H1 (cell line): ENCODE measurements around the gene SPPL2A. TPM values are rescaled to one million over a fixed set of nuclear protein-coding genes. Genes with fewer than 3 reads are reported as not detected.

Experiments
- CTCF ChIA-PET: fragments of 300-600 bp; sonication (Branson Sonifier 250); formaldehyde crosslinking; loops from one replicate; lab custom pipeline; 2021; ENCODE audit not compliant: partially characterized antibody; lab: Charles Lee
- POLR2A ChIA-PET: fragments of 300-600 bp; sonication (Branson Sonifier 250); formaldehyde crosslinking; loops from one replicate; lab custom pipeline; 2021; ENCODE audit warnings: inconsistent platforms; ENCODE audit not compliant: partially characterized antibody; lab: Charles Lee
- DNase-seq, 2 experiments: peaks; one replicate each; pipeline versions ENCODE4 v3.0.0 to v3.0.0-alpha.2; 2010 to 2022; ENCODE audit warnings: low spot score in 2 of 2, low read depth in 1 of 2, mixed read lengths in 1 of 2
- FAIRE-seq: peaks from 2 replicates; lab custom pipeline; 2011; peaks lifted over from hg19 to GRCh38; lab: Jason Lieb, UNC
- H2AFZ ChIP-seq: 2 replicates; pipeline ENCODE4 v1.8.1; 2012; ENCODE audit warnings: low read length, inconsistent platforms
- H2AK5ac ChIP-seq: 2 replicates; pipeline ENCODE4 v1.6.1; 2013; ENCODE audit warnings: low read depth, low read length
- H2BK120ac ChIP-seq: replicated peaks from 2 replicates; pipeline ENCODE3; 2013; ENCODE audit warnings: low read depth, low read length, inconsistent platforms
- H2BK12ac ChIP-seq: 2 replicates; pipeline ENCODE4 v1.6.1; 2013; ENCODE audit warnings: low read depth, low read length
- H2BK15ac ChIP-seq: 2 replicates; pipeline ENCODE4 v1.6.1; 2013; ENCODE audit warnings: low read length
- H2BK20ac ChIP-seq: 2 replicates; pipeline ENCODE4 v1.6.1; 2013; ENCODE audit warnings: low read length
- H2BK5ac ChIP-seq: 2 replicates; pipeline ENCODE4 v1.6.1; 2013; ENCODE audit warnings: low read depth, low read length
- H3K14ac ChIP-seq: 2 replicates; pipeline ENCODE4 v1.6.1; 2013; ENCODE audit warnings: inconsistent platforms; ENCODE audit not compliant: insufficient read length
- H3K18ac ChIP-seq: 2 replicates; pipeline ENCODE4 v1.6.1; 2013; ENCODE audit warnings: low read length; ENCODE audit errors: extremely low read depth
- H3K23ac ChIP-seq: 2 replicates; pipeline ENCODE4 v1.6.1; 2013; ENCODE audit warnings: inconsistent platforms; ENCODE audit not compliant: insufficient read length
- H3K23me2 ChIP-seq: 2 replicates; pipeline ENCODE4 v1.6.1; 2013; ENCODE audit warnings: low read depth, low read length
- H3K27ac ChIP-seq: 2 replicates; pipeline ENCODE4 v1.6.1; 2011; ENCODE audit warnings: low read depth, low read length, inconsistent platforms
- H3K27me3 ChIP-seq, 4 experiments: replicated peaks in 1 of 4; 1 replicate in 1 of 4; 2 replicates in 3 of 4; pipeline versions ENCODE4 v1.6.1 to v1.8.1; 2011 to 2013; ENCODE audit warnings: low read length in 3 of 4, mild to moderate bottlenecking in 3 of 4, inconsistent platforms in 2 of 4, mixed read lengths in 2 of 4, moderate library complexity in 1 of 4; ENCODE audit not compliant: control insufficient read depth in 3 of 4, insufficient read depth in 3 of 4; ENCODE audit errors: extremely low read depth in 1 of 4
- H3K36me3 ChIP-seq, 4 experiments: 2 replicates each; pipeline versions ENCODE4 v1.6.1 to v1.8.1; 2011 to 2013; ENCODE audit warnings: mild to moderate bottlenecking in 4 of 4, low read length in 3 of 4, moderate library complexity in 2 of 4, control low read depth in 1 of 4, inconsistent platforms in 1 of 4; ENCODE audit not compliant: insufficient read depth in 4 of 4, control insufficient read depth in 2 of 4
- H3K4ac ChIP-seq: replicated peaks from 2 replicates; pipeline ENCODE3; 2013; ENCODE audit warnings: low read length, low read depth, mixed read lengths, inconsistent platforms; ENCODE audit not compliant: insufficient read length
- H3K4me1 ChIP-seq, 4 experiments: replicated peaks in 1 of 4; 1 replicate in 1 of 4; 2 replicates in 3 of 4; pipeline versions ENCODE4 v1.6.1 to v1.8.1; 2011 to 2013; ENCODE audit warnings: low read length in 3 of 4, inconsistent platforms in 2 of 4, mixed read lengths in 1 of 4; ENCODE audit not compliant: insufficient read depth in 4 of 4, control insufficient read depth in 3 of 4
- H3K4me2 ChIP-seq, 2 experiments: 2 replicates each; pipeline versions ENCODE4 v1.6.1 to v1.8.1; 2011 to 2013; ENCODE audit warnings: low read depth in 2 of 2, low read length in 2 of 2, control low read depth in 1 of 2, inconsistent platforms in 1 of 2, mild to moderate bottlenecking in 1 of 2; ENCODE audit not compliant: insufficient read depth in 1 of 2
- H3K4me3 ChIP-seq, 4 experiments: fragments of 200-600, 300-600 bp in 1 of 4; sonication (generic), shearing (Covaris generic), sonication (Bioruptor Twin) in 1 of 4; 2 replicates each; pipeline versions ENCODE4 v1.5.1 to v1.8.1; 2011 to 2016; ENCODE audit warnings: low read length in 4 of 4, low read depth in 3 of 4, control low read depth in 2 of 4, inconsistent platforms in 2 of 4, mild to moderate bottlenecking in 2 of 4, mixed read lengths in 1 of 4, moderate library complexity in 1 of 4; ENCODE audit not compliant: insufficient read depth in 2 of 4; ENCODE audit errors: extremely low read depth in 1 of 4
- H3K56ac ChIP-seq: replicated peaks from 2 replicates; pipeline ENCODE3; 2013; ENCODE audit warnings: low read depth, mild to moderate bottlenecking, mixed read lengths, low read length, inconsistent platforms; ENCODE audit not compliant: insufficient read length
- H3K79me1 ChIP-seq: 2 replicates; pipeline ENCODE4 v1.6.1; 2013; ENCODE audit warnings: low read depth, low read length, control low read depth
- H3K79me2 ChIP-seq, 2 experiments: 2 replicates each; pipeline versions ENCODE4 v1.6.1 to v1.8.1; 2012 to 2013; ENCODE audit warnings: low read length in 2 of 2, mild to moderate bottlenecking in 2 of 2, inconsistent platforms in 1 of 2; ENCODE audit not compliant: insufficient read depth in 2 of 2, control insufficient read depth in 1 of 2
- H3K9ac ChIP-seq, 4 experiments: replicated peaks in 1 of 4; 1 replicate in 1 of 4; 2 replicates in 3 of 4; pipeline versions ENCODE4 v1.6.1 to v1.8.1; 2011 to 2013; ENCODE audit warnings: low read depth in 3 of 4, low read length in 3 of 4, control low read depth in 2 of 4, mild to moderate bottlenecking in 2 of 4, moderate library complexity in 2 of 4, inconsistent platforms in 1 of 4; ENCODE audit errors: extremely low read depth in 1 of 4
- H3K9me3 ChIP-seq, 2 experiments: 2 replicates each; pipeline versions ENCODE4 v1.6.1 to v1.8.1; 2012 to 2013; ENCODE audit warnings: mild to moderate bottlenecking in 2 of 2, moderate library complexity in 2 of 2, control low read depth in 1 of 2, inconsistent platforms in 1 of 2, low read depth in 1 of 2, low read length in 1 of 2, mixed read lengths in 1 of 2; ENCODE audit not compliant: insufficient read depth in 2 of 2
- H4K20me1 ChIP-seq, 2 experiments: replicated peaks in 1 of 2; 2 replicates each; pipeline versions ENCODE3 to v1.8.1; 2011 to 2013; ENCODE audit warnings: inconsistent platforms in 2 of 2, low read length in 2 of 2, mild to moderate bottlenecking in 1 of 2; ENCODE audit not compliant: insufficient read depth in 2 of 2, control insufficient read depth in 1 of 2
- H4K5ac ChIP-seq: 2 replicates; pipeline ENCODE4 v1.6.1; 2013; ENCODE audit warnings: low read length, low read depth, mixed read lengths, inconsistent platforms; ENCODE audit not compliant: insufficient read length
- H4K8ac ChIP-seq: 2 replicates; pipeline ENCODE4 v1.8.0; 2013; ENCODE audit warnings: mild to moderate bottlenecking, moderate library complexity, low read length, inconsistent platforms; ENCODE audit not compliant: insufficient read depth; ENCODE audit errors: extremely low read depth
- H4K91ac ChIP-seq: replicated peaks from 2 replicates; pipeline ENCODE3; 2013; ENCODE audit warnings: low read length, mixed read lengths, inconsistent platforms; ENCODE audit not compliant: insufficient read length
- ATF3 ChIP-seq: IDR thresholded peaks from 2 replicates; pipeline ENCODE4 v1.6.1; 2011; ENCODE audit warnings: low read depth, mild to moderate bottlenecking, low read length; ENCODE audit not compliant: insufficient read depth
- E2F6 ChIP-seq: IDR thresholded peaks from 2 replicates; pipeline ENCODE4 v1.6.1; 2012; ENCODE audit warnings: inconsistent platforms
- KDM1A ChIP-seq: fragments of 200-600, 300-600 bp; sonication (generic); IDR thresholded peaks from 2 replicates; pipeline ENCODE4 v1.7.1; 2016; ENCODE audit warnings: mild to moderate bottlenecking, low read length, borderline replicate concordance
- MAFK ChIP-seq: IDR thresholded peaks from 2 replicates; pipeline ENCODE4 v1.6.1; 2012; ENCODE audit warnings: low read depth, mild to moderate bottlenecking, improper control_type of control experiment, low read length
- POLR2A ChIP-seq, 2 experiments: IDR thresholded peaks; 1 replicate in 1 of 2; 2 replicates in 1 of 2; pipeline ENCODE4 v1.6.1; 2011; ENCODE audit warnings: low read depth in 2 of 2, low read length in 2 of 2, mild to moderate bottlenecking in 2 of 2; ENCODE audit errors: control extremely low read depth in 1 of 2
- SIRT6 ChIP-seq: IDR thresholded peaks from one replicate; pipeline ENCODE4 v1.7.1; 2012; ENCODE audit warnings: low read length, inconsistent platforms
- SIX5 ChIP-seq: IDR thresholded peaks from 2 replicates; pipeline ENCODE4 v1.6.1; 2011; ENCODE audit warnings: mild to moderate bottlenecking, low read depth, low read length
- SP1 ChIP-seq: IDR thresholded peaks from 2 replicates; pipeline ENCODE4 v1.6.1; 2011; ENCODE audit warnings: low read depth, low read length
- TEAD4 ChIP-seq: IDR thresholded peaks from 2 replicates; pipeline ENCODE4 v1.6.1; 2012; ENCODE audit warnings: low read depth, low read length, inconsistent platforms, mixed read lengths
- USF2 ChIP-seq: IDR thresholded peaks from 2 replicates; pipeline ENCODE4 v1.6.1; 2011; ENCODE audit warnings: low read length, improper control_type of control experiment
- WGBS, 2 experiments: shearing (Covaris generic) in 1 of 2; methylation state at CpG; one replicate each; pipeline versions ENCODE4 v1.1.6 to v1.1.7; 2013 to 2015; ENCODE audit warnings: low lambda C conversion rate in 2 of 2, mixed read lengths in 2 of 2, inconsistent platforms in 1 of 2, low coverage in 1 of 2, missing lambda C conversion rate in 1 of 2; ENCODE audit not compliant: insufficient replicate concordance in 2 of 2, insufficient coverage in 1 of 2, insufficient read length in 1 of 2; ENCODE audit errors: extremely low coverage in 1 of 2, missing lambda C conversion rate in 1 of 2; 5-methylcytosine and 5-hydroxymethylcytosine counted together
- polyA plus RNA-seq, 7 experiments: library from polyadenylated mRNA; depleted of rRNA in 3 of 7; stranded (reverse) in 5 of 7; unstranded in 2 of 7; fragments of >200 nt in 5 of 7; fragments of 200-250 nt in 2 of 7; gene quantifications; 1 replicate in 5 of 7; 2 replicates in 1 of 7; 4 replicates in 1 of 7; pipeline versions ENCODE4 v1.2.1 to v1.2.3, GENCODE V29; 2011 to 2013; ENCODE audit warnings: missing spikeins in 2 of 7, mixed read lengths in 2 of 7
- total RNA-seq: library from RNA; stranded (reverse); fragmentation: NEBNext Ultra II Directional; extraction: Animal tissue kit (Norgen Biotek cat#: 25700); gene quantifications from 2 replicates; pipeline ENCODE4 v1.2.1, GENCODE V29; 2021

The SPPL2A gene
- total and polyA plus RNA-seq, 2 of the 8 experiments (the other 6 are each of a cell fraction or from before 2014, with no cell fraction given), result 15.6 to 52.9 TPM

GRCh38 chr15:50813865-50814264, 48.4 kb upstream of the SPPL2A start:
- H3K4me3 ChIP-seq, result no peak overlapping the region
- H3K79me1 ChIP-seq, result no peaks in the 10 kb centered on the region
- no peak overlapping the region for H3K4ac ChIP-seq
- TF ChIP-seq USF2 (no peak), SP1 (no peak), POLR2A (IDR thresholded peaks at IDR 0.05; ENCODE audit: control extremely low read depth in 1 of 2, low read depth in 2 of 2, low read length in 2 of 2) (no peak), SIX5 (no peak), E2F6 (no peak), MAFK (no peak), KDM1A (no peak), ATF3 (no peak), TEAD4 (no peak), SIRT6 (no peak)
- TF ChIP-seq, all 59 proteins: peak for 0
- no peak overlapping the region for H2BK5ac ChIP-seq
- CTCF ChIA-PET, result interaction anchor here (0.6 kb wide), 1 partner anchor 13 kb away, joined by 3 read pairs; no protein-coding TSS in a partner anchor
- H2AK5ac ChIP-seq, result no peak overlapping the region
- H2BK120ac ChIP-seq, result no peak overlapping the region
- no peak overlapping the region for H4K8ac ChIP-seq
- H3K9ac ChIP-seq, result no peak overlapping the region
- no peaks in the 10 kb centered on the region; the same call in 1 of the 2 replicates for H3K23me2 ChIP-seq
- no peak overlapping the region for H2BK15ac ChIP-seq
- no peak overlapping the region for H2AFZ ChIP-seq
- no peaks in the 10 kb centered on the region for H3K79me2 ChIP-seq
- H2BK20ac ChIP-seq, result no peak overlapping the region
- H3K4me1 ChIP-seq, result no peaks in the 10 kb centered on the region
- no peak overlapping the region for H3K23ac ChIP-seq
- no peak overlapping the region for H3K18ac ChIP-seq
- 90% methylated on average over 2 of the region's 2 CpGs; no CpG with 5 or more reads in 1 of the 2 experiments for WGBS, 2 experiments
- DNase-seq (no peak), FAIRE-seq (no peak)
- H3K9me3 ChIP-seq, result peaks cover 0 to 3% of the 10 kb centered on the region in 2 experiments; a peak in 1 of 4 replicates
- H2BK12ac ChIP-seq, result no peak overlapping the region
- H4K91ac ChIP-seq, result no peak overlapping the region
- no peak overlapping the region for H4K5ac ChIP-seq
- no peaks in the 10 kb centered on the region for H3K36me3 ChIP-seq
- no peaks in the 10 kb centered on the region for H3K27me3 ChIP-seq
- no peak overlapping the region for H3K14ac ChIP-seq
- H3K56ac ChIP-seq, result no peak overlapping the region
- POLR2A ChIA-PET, result no interaction called here
- H3K27ac ChIP-seq, result no peak overlapping the region
- no peak overlapping the region for H3K4me2 ChIP-seq
- no peaks in the 10 kb centered on the region for H4K20me1 ChIP-seq
